MM.1S (cell line): ENCODE data around the gene MVB12B.

Experiments
- EZH2 ChIP-seq: fragments of 300-600 bp; sonication (generic); optimal IDR thresholded peaks from 2 replicates; pipeline ENCODE3; 2017; ENCODE audit warnings: low read depth, mild to moderate bottlenecking, antibody characterized with exemption, low read length, mixed read lengths
- TF ChIP-seq, protein P1 (sequence below): fragments of 300-600 bp; sonication (generic); IDR thresholded peaks from 2 replicates; pipeline ENCODE4 v1.5.1; 2016; ENCODE audit warnings: antibody characterized with exemption, low read length, mixed read lengths

- TF ChIP-seq, protein P1, sequence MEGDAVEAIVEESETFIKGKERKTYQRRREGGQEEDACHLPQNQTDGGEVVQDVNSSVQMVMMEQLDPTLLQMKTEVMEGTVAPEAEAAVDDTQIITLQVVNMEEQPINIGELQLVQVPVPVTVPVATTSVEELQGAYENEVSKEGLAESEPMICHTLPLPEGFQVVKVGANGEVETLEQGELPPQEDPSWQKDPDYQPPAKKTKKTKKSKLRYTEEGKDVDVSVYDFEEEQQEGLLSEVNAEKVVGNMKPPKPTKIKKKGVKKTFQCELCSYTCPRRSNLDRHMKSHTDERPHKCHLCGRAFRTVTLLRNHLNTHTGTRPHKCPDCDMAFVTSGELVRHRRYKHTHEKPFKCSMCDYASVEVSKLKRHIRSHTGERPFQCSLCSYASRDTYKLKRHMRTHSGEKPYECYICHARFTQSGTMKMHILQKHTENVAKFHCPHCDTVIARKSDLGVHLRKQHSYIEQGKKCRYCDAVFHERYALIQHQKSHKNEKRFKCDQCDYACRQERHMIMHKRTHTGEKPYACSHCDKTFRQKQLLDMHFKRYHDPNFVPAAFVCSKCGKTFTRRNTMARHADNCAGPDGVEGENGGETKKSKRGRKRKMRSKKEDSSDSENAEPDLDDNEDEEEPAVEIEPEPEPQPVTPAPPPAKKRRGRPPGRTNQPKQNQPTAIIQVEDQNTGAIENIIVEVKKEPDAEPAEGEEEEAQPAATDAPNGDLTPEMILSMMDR: no peak
- no peak for TF ChIP-seq EZH2
Measured at GRCh38 chr9:126346031-126346430, 19.4 kb downstream of the MVB12B start.
